GM19397 (cell line): ENCODE measurements around the gene DDX1.
"Not testable (repeated sequence)": the region's sequence is repeated elsewhere in the genome, so short reads cannot be mapped to it uniquely, and the experiment has no call there.

Experiments used
- ATAC-seq: cut with Tn5 transposase; IDR thresholded peaks from one replicate; pipeline ENCODE4 v1.9.1; 2021; ENCODE audit warnings: mild to moderate bottlenecking, moderate library complexity; ENCODE audit not compliant: unreplicated experiment

The DDX1 gene

GRCh38 chr2:15614545-15615300, 23.1 kb downstream of the DDX1 start:
- no peak for ATAC-seq

DNA sequence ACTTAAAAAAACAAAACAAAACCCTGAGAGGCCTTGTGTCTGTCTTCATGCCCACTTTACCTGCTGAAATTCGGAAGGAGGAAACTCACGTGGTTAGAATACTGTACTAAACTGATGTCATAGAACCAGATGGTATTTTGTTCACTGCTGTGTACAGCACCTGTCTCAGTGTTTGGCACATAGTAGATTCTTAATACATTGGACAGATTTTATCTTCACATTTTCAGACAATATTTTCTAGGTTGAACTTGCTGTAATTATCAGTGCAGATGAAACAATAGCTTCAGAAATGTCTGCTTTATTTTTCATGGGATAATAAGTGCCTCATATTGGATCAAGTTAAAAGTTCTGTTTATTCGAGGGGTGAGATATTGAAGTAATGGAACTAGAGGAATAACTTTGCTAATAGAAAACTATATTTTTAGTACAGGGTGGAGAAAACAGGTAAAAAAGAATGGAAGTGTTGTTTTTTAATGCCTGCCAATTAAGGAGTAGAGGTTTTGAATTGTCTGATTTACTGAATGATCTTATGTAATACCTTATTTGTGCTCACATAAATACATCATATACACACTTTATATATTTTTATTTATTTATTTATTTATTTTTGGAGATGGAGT, 23.7 kb downstream of the DDX1 start:
- no peak for ATAC-seq

GRCh38 chr2:15616429-15616828, 24.8 kb downstream of the DDX1 start:
- ATAC-seq: no peak

- ATAC-seq: no peak
Observed at GRCh38 chr2:15616850-15617777, 25.4 kb downstream of the DDX1 start.

DNA sequence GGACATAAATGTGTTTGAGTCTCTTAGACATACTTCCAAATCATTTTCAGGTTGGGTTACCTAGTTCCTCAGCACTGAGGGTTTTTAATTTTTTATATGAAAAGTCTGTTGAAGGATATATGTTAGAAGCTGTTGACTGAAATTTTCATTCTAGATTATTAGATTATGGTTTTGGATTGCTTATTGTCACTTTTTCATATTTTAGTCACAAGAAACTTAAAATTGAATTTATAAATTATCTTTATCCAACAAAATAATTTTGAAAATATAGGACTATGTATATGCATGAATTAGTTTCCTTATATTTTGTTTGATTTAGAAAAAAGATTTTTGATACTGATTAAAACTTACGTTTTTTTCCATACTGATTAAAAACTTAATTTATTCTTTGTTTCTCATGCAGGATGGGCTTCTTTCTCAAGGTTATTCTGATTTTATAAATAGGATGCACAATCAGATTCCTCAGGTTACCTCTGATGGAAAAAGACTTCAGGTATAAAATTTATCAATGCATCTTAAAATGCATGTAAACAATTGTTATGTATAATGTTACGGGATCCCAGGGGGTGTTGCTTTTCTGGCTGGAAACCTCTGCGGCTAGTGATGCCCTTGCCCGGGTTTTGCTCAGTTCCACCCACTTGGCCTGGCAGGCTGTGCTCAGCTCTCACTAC, 26.2 kb downstream of the DDX1 start:
- ATAC-seq: no peak

DNA sequence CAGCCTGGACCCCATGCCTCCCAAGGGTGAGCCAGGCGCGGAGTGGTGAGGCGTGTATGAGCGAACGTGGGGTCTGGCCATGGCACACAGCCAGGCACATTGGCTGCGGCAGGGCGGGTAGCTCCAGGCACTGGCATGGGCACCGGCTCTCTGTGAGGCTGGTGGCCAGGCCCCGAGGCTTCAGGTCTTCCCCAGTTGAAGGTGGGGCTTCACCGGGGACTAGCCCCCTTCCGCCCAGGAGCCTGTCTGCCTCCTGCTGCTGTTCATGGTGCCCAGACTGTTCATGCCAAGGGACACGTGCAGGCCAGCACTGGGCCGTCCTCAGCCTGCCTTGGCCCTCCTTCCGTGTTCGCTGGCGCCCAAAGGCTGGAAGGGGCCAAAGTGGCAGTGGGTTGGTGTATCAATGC, 26.8 kb downstream of the DDX1 start:
- ATAC-seq: no peak

DNA sequence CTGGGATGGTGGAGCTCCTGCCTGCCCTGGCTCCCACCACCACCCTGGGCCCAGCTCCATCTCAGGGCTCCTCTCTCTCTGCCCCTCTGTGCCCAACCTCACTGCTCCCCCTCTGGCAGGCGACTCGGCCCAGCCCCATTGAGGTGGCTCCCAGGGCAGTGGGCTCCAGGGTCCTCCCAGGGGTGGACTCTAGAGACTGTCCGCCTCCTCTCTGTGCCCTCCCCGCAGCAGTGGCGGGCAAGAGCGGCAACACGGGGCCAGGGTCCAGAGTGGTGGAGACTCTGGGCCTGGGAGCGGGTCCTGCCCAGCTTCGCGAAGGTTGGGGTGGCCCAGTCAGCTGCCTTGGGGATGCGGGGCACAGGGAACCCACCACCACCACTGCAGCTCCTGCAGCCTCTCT, 27.4 kb downstream of the DDX1 start:
- ATAC-seq: no peak

- no peak for ATAC-seq
Observed at GRCh38 chr2:15619510-15619909, 27.8 kb downstream of the DDX1 start.

- ATAC-seq: no peak
Observed at GRCh38 chr2:15619938-15620337, 28.3 kb downstream of the DDX1 start.

DNA sequence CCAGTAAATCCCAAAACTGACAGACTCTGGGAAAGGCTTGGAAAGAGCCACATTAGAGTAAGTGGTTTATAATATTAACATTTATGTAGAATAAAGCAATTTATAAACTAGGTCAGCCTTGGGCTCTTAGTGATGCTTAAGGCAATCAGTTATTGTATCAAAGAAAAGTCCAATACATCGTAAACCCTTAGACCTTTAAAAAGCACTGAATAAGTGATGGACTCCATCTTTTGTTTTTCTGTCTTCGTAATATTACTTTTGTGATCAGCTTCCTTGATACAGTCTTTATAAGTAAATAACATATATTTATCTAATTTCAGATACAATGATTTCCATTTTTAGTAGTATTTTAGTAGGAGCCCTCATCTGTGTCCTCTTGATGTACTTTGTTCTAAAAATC, 28.7 kb downstream of the DDX1 start:
- no peak for ATAC-seq

DNA sequence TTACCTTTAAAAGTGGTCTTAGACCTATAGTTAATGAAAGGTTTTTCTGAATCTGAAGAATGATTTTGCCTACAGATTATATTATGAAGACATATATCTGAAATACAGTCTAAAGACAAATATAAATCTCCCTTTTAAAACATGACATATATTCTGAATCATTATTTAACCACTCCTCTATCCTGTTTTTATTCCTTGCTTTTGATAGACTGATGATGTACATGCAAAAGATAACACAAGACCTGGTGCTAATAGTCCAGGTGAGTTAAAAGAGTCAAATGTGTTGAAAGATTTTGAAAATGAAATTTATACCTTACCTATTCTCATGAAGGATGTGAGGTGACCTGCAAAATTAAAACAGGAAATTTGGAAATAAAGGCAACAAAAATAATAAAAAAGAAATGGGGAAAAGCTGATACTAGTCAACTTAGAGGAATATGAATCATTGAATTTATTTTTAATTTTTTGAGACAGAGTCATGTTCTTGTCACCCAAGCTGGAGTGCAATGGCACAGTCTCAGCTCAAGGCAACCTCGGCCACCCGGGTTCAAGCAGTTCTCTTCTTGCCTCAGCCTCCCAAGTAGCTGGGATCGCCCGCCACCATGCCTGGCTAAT, 29.3 kb downstream of the DDX1 start:
- ATAC-seq: no peak

DNA sequence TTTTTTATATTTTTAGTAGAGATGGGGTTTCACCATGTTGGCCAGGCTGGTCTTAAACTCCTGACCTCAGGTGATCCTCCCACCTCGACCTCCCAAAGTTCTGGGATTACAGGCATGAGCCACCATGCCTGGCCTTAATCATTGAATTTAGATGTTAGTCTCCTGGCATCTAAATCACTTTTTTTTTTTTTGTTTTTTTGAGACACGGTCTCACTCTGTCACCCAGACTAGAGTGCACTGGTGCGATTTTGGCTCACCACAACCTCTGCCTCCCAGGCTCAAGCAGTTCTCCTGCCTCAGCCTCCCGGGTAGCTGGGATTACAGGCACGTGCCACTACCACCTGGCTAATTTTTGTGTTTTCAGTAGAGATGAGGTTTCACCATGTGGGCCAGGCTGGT, 29.8 kb downstream of the DDX1 start:
- not testable (repeated sequence) for ATAC-seq

GRCh38 chr2:15622214-15622613, 30.5 kb downstream of the DDX1 start:
- ATAC-seq: no peak

- no peak for ATAC-seq
Observed at GRCh38 chr2:15622614-15623480, 31.2 kb downstream of the DDX1 start.

GRCh38 chr2:15623481-15623796, 31.8 kb downstream of the DDX1 start:
- no peak for ATAC-seq

- ATAC-seq: no peak
Observed at GRCh38 chr2:15623898-15624541, 32.4 kb downstream of the DDX1 start.

DNA sequence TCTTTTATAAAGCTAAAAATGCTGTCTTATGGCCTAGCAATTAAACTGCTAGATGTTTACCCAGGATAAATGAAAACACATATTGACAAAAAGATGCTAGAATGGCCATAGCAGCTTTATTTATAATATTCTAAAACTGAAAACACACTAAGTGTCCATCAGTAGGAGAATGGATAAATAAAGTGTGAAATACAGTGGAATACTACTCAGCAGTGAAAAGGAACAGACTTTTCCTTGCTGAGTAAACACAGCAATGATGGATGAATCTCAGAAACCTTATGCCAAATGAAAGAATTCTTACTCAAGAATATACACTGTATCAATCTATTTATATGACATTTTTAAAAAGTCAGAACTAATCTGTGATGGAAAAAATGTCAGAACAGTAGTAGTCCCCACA, 33.2 kb downstream of the DDX1 start:
- ATAC-seq: no peak

- ATAC-seq: no peak
Observed at GRCh38 chr2:15625344-15626036, 33.8 kb downstream of the DDX1 start.

- ATAC-seq: no peak
Observed at GRCh38 chr2:15626126-15626525, 34.5 kb downstream of the DDX1 start.
